ENCODE measurements around the gene SLC18B1.
"Not testable (repeated sequence)": the region's sequence is repeated elsewhere in the genome, so short reads cannot be mapped to it uniquely, and the experiment has no call there.

DNA sequence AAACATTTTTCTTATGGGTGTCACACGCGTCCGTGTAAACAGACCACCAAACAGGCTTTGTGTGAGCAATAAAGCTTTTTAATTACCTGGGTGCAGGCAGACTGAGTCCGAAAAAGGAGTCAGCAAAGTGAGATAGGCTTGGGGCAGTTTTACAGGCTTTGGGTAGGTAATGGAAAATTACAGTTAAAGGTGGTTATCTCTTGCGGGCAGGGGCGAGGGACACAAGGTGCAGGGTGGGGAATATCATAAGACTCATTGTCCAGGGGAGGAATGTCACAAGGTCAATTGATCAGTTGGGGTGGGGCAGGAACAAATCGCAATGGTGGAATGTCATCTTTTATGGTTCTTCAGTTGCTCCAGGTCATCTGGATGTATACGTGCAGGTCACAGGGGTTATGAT is 20.6 kb downstream of the SLC18B1 start:
- TF ChIP-seq, protein P1, sequence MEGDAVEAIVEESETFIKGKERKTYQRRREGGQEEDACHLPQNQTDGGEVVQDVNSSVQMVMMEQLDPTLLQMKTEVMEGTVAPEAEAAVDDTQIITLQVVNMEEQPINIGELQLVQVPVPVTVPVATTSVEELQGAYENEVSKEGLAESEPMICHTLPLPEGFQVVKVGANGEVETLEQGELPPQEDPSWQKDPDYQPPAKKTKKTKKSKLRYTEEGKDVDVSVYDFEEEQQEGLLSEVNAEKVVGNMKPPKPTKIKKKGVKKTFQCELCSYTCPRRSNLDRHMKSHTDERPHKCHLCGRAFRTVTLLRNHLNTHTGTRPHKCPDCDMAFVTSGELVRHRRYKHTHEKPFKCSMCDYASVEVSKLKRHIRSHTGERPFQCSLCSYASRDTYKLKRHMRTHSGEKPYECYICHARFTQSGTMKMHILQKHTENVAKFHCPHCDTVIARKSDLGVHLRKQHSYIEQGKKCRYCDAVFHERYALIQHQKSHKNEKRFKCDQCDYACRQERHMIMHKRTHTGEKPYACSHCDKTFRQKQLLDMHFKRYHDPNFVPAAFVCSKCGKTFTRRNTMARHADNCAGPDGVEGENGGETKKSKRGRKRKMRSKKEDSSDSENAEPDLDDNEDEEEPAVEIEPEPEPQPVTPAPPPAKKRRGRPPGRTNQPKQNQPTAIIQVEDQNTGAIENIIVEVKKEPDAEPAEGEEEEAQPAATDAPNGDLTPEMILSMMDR (IDR thresholded peaks at IDR 0.05) = not testable (repeated sequence)
- TF ChIP-seq POLR2A (IDR thresholded peaks at IDR 0.05) = not testable (repeated sequence)
